ENCODE measurements around the gene AKAP12. TPM values are rescaled to one million over a fixed set of nuclear protein-coding genes. Genes with fewer than 3 reads are reported as not detected.

The AKAP12 gene
- total RNA-seq, 1 donor from 2014 or later, result 0.47 TPM

Other genes with a start within 250 kb of the AKAP12 start
- 24.0 and 24.3 TPM in 2 replicates for gene ZBTB2, start 151.6 kb downstream of the AKAP12 start, total RNA-seq
- 20.0 and 20.5 TPM in 2 replicates for gene RMND1, start 212.2 kb downstream of the AKAP12 start, total RNA-seq